ENCODE results near the gene STK24. TPM values are rescaled to one million over a fixed set of nuclear protein-coding genes. Genes with fewer than 3 reads are reported as not detected.

Gene STK24
- total RNA-seq, 4 donors from 2014 or later: 100 to 133 (median 124) TPM

GRCh38 chr13:98599502-98600328 lies 22.8 kb upstream of the STK24 start:
- no peak for TF ChIP-seq CTCF (IDR thresholded peaks at IDR 0.05; ENCODE audit: low read depth)

GRCh38 chr13:98598043-98598442 lies 21.1 kb upstream of the STK24 start:
- TF ChIP-seq CTCF (IDR thresholded peaks at IDR 0.05; ENCODE audit: low read depth): no peak

GRCh38 chr13:98595134-98595533 lies 18.2 kb upstream of the STK24 start:
- no peak for TF ChIP-seq CTCF (IDR thresholded peaks at IDR 0.05; ENCODE audit: low read depth)

GRCh38 chr13:98592362-98592732 lies 15.4 kb upstream of the STK24 start:
- TF ChIP-seq CTCF (IDR thresholded peaks at IDR 0.05; ENCODE audit: low read depth): no peak

- TF ChIP-seq CTCF (IDR thresholded peaks at IDR 0.05; ENCODE audit: low read depth): no peak
These were observed 14.9 kb upstream of the STK24 start for GRCh38 chr13:98591721-98592361.

- TF ChIP-seq CTCF (IDR thresholded peaks at IDR 0.05; ENCODE audit: low read depth): no peak
These were observed 9.8 kb upstream of the STK24 start for GRCh38 chr13:98586400-98587345.

All from subcutaneous adipose tissue (tissue), 4 donors.